ENCODE data around the gene GJC3.
"Not testable (repeated sequence)": the region's sequence is repeated elsewhere in the genome, so short reads cannot be mapped to it uniquely, and the experiment has no call there.

DNA sequence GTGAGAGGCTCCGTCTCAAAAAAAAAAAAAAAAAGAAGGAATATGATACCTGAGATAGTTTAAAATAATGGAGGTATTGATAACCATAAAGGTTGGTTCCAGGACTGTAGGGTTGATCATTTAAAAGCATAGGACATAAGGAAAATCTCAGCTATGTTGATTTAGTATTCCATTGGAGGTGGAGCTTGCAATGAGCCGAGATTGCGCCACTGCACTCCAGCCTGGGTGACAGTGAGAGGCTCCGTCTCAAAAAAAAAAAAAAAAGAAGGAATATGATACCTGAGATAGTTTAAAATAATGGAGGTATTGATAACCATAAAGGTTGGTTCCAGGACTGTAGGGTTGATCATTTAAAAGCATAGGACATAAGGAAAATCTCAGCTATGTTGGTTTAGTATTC lies 23.2 kb upstream of the GJC3 start:
- TF ChIP-seq, protein P1, sequence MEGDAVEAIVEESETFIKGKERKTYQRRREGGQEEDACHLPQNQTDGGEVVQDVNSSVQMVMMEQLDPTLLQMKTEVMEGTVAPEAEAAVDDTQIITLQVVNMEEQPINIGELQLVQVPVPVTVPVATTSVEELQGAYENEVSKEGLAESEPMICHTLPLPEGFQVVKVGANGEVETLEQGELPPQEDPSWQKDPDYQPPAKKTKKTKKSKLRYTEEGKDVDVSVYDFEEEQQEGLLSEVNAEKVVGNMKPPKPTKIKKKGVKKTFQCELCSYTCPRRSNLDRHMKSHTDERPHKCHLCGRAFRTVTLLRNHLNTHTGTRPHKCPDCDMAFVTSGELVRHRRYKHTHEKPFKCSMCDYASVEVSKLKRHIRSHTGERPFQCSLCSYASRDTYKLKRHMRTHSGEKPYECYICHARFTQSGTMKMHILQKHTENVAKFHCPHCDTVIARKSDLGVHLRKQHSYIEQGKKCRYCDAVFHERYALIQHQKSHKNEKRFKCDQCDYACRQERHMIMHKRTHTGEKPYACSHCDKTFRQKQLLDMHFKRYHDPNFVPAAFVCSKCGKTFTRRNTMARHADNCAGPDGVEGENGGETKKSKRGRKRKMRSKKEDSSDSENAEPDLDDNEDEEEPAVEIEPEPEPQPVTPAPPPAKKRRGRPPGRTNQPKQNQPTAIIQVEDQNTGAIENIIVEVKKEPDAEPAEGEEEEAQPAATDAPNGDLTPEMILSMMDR (IDR thresholded peaks at IDR 0.05; ENCODE audit: poor library complexity), result not testable (repeated sequence)
- not testable (repeated sequence) for TF ChIP-seq EZH2 (IDR thresholded peaks at IDR 0.05; ENCODE audit: borderline replicate concordance); EZH2phosphoT487 (IDR thresholded peaks at IDR 0.05; ENCODE audit: low read depth, severe bottlenecking, unreplicated experiment)

Measured in hepatocyte (in vitro differentiated cells).